IMR-90 (cell line): ENCODE data around the gene CNIH2. TPM values are rescaled to one million over a fixed set of nuclear protein-coding genes. Genes with fewer than 3 reads are reported as not detected.

Experiments
- ATAC-seq: fragments of 200-7000 bp; cut with Tn5 transposase; 2 replicates; pipeline ENCODE4 v1.9.1; 2020; ENCODE audit warnings: low read depth, mild to moderate bottlenecking, moderate library complexity
- BruUV-seq: library from RNA; stranded (reverse); fragments of 400-500 nt; replicated peaks from 2 replicates; lab custom pipeline; 2021; lab: Mats Ljungman, UMichigan
- CTCF ChIA-PET: fragments of 300-600 bp; formaldehyde crosslinking; extraction: SDS; loops from one replicate; lab custom pipeline; 2021; ENCODE audit warnings: antibody characterized with exemption; lab: Yijun Ruan, JAX
- POLR2A ChIA-PET: fragments of 300-600 bp; sonication (Branson Sonifier 250); formaldehyde crosslinking; loops from one replicate; lab custom pipeline; 2022; ENCODE audit warnings: antibody characterized with exemption; ENCODE audit not compliant: unreplicated experiment; lab: Charles Lee
- DNase-seq: peaks from one replicate; pipeline ENCODE4 v3.0.0; 2013
- H2AFZ ChIP-seq: replicated peaks from 2 replicates; pipeline ENCODE3; 2013; ENCODE audit warnings: low read length, mild to moderate bottlenecking; ENCODE audit not compliant: poor library complexity
- H2AK5ac ChIP-seq: 2 replicates; pipeline ENCODE4 v1.6.1; 2013; ENCODE audit warnings: low read depth, low read length, inconsistent platforms
- H2AK9ac ChIP-seq: replicated peaks from 2 replicates; pipeline ENCODE3; 2013; ENCODE audit warnings: mild to moderate bottlenecking, low read depth, low read length, moderate library complexity; ENCODE audit not compliant: poor library complexity
- H2BK120ac ChIP-seq: 2 replicates; pipeline ENCODE4 v1.6.1; 2013; ENCODE audit warnings: low read depth, low read length, inconsistent platforms
- H2BK15ac ChIP-seq: 3 replicates; pipeline ENCODE4 v1.6.1; 2013; ENCODE audit warnings: low read depth, low read length, inconsistent platforms
- H2BK20ac ChIP-seq: 2 replicates; pipeline ENCODE4 v1.6.1; 2013; ENCODE audit warnings: low read depth, mild to moderate bottlenecking, inconsistent platforms, low read length, moderate library complexity
- H2BK5ac ChIP-seq: 2 replicates; pipeline ENCODE4 v1.6.1; 2013; ENCODE audit warnings: mild to moderate bottlenecking, low read depth, low read length, inconsistent platforms; ENCODE audit not compliant: poor library complexity, severe bottlenecking
- H3K14ac ChIP-seq: replicated peaks from 2 replicates; pipeline ENCODE4 v1.6.1; 2013; ENCODE audit warnings: low read depth, low read length, inconsistent platforms
- H3K18ac ChIP-seq: 2 replicates; pipeline ENCODE4 v1.6.1; 2013; ENCODE audit warnings: low read depth, low read length, control low read depth
- H3K23ac ChIP-seq: 2 replicates; pipeline ENCODE4 v1.6.1; 2013; ENCODE audit warnings: low read depth, low read length, inconsistent platforms
- H3K27ac ChIP-seq: 2 replicates; pipeline ENCODE4 v1.5.1; 2013; ENCODE audit warnings: mild to moderate bottlenecking, control low read depth, low read length; ENCODE audit not compliant: insufficient read depth
- H3K27me3 ChIP-seq: 2 replicates; pipeline ENCODE4 v1.6.1; 2013; ENCODE audit warnings: low read length; ENCODE audit not compliant: control insufficient read depth, insufficient read depth
- H3K36me3 ChIP-seq: 2 replicates; pipeline ENCODE4 v1.6.1; 2013; ENCODE audit warnings: low read length, mixed read lengths; ENCODE audit not compliant: control insufficient read depth, insufficient read depth
- H3K4ac ChIP-seq: 2 replicates; pipeline ENCODE4 v1.6.1; 2013; ENCODE audit warnings: low read depth, low read length, inconsistent platforms
- H3K4me1 ChIP-seq: 2 replicates; pipeline ENCODE4 v1.6.1; 2013; ENCODE audit warnings: low read length, mixed read lengths; ENCODE audit not compliant: control insufficient read depth, insufficient read depth
- H3K4me2 ChIP-seq: 2 replicates; pipeline ENCODE4 v1.6.1; 2013; ENCODE audit warnings: low read depth, mild to moderate bottlenecking, control low read depth, low read length, moderate library complexity
- H3K4me3 ChIP-seq: 2 replicates; pipeline ENCODE4 v1.5.1; 2013; ENCODE audit warnings: low read depth, mild to moderate bottlenecking, control low read depth, low read length, moderate library complexity; ENCODE audit not compliant: insufficient read depth
- H3K56ac ChIP-seq: 2 replicates; pipeline ENCODE4 v1.6.1; 2013; ENCODE audit warnings: low read length, inconsistent platforms; ENCODE audit not compliant: insufficient read depth; ENCODE audit errors: extremely low read depth
- H3K79me1 ChIP-seq, 2 experiments: 2 replicates each; pipeline ENCODE4 v1.6.1; 2013; ENCODE audit warnings: low read length in 2 of 2, inconsistent platforms in 1 of 2, low read depth in 1 of 2
- H3K9ac ChIP-seq: 2 replicates; pipeline ENCODE4 v1.6.1; 2013; ENCODE audit warnings: low read depth, low read length, control low read depth
- H3K9me1 ChIP-seq: 2 replicates; pipeline ENCODE4 v1.6.1; 2013; ENCODE audit warnings: low read length, inconsistent platforms; ENCODE audit not compliant: insufficient read depth
- H3K9me3 ChIP-seq: 2 replicates; pipeline ENCODE4 v1.6.1; 2013; ENCODE audit warnings: low read length; ENCODE audit not compliant: control insufficient read depth, insufficient read depth
- H4K20me1 ChIP-seq: 2 replicates; pipeline ENCODE4 v1.6.1; 2013; ENCODE audit warnings: low read length, inconsistent platforms; ENCODE audit not compliant: insufficient read depth
- H4K5ac ChIP-seq: 2 replicates; pipeline ENCODE4 v1.6.1; 2013; ENCODE audit warnings: mild to moderate bottlenecking, low read depth, low read length, control low read depth
- H4K8ac ChIP-seq, 2 experiments: 2 replicates each; pipeline ENCODE4 v1.6.1; 2013; ENCODE audit warnings: low read depth in 2 of 2, low read length in 2 of 2, control low read depth in 1 of 2, inconsistent platforms in 1 of 2
- H4K91ac ChIP-seq: 2 replicates; pipeline ENCODE4 v1.6.1; 2013; ENCODE audit warnings: low read depth, low read length, inconsistent platforms; ENCODE audit not compliant: insufficient read depth
- BHLHE40 ChIP-seq: fragments of 150-350 bp; IDR thresholded peaks from 2 replicates; pipeline ENCODE4 v1.6.1; 2016; ENCODE audit warnings: mild to moderate bottlenecking, low read depth, low read length
- MAZ ChIP-seq: IDR thresholded peaks from 2 replicates; pipeline ENCODE4 v1.6.1; 2012; ENCODE audit warnings: low read depth, mild to moderate bottlenecking, low read length, improper control_type of control experiment, moderate library complexity, borderline replicate concordance
- MXI1 ChIP-seq: IDR thresholded peaks from 2 replicates; pipeline ENCODE4 v1.6.1; 2012; ENCODE audit warnings: low read depth, mild to moderate bottlenecking, low read length, moderate library complexity, borderline replicate concordance
- POLR2A ChIP-seq: IDR thresholded peaks from 2 replicates; pipeline ENCODE4 v1.6.1; 2012; ENCODE audit warnings: mild to moderate bottlenecking, low read depth, low read length
- RAD21 ChIP-seq: IDR thresholded peaks from 2 replicates; pipeline ENCODE4 v1.6.1; 2012; ENCODE audit warnings: low read length, improper control_type of control experiment
- WGBS, 2 experiments: methylation state at CpG; one replicate each; pipeline versions ENCODE4 v1.1.5 to v1.1.7; 2013; ENCODE audit warnings: missing lambda C conversion rate in 2 of 2; ENCODE audit not compliant: insufficient read length in 1 of 2; ENCODE audit errors: extremely low coverage in 2 of 2; 5-methylcytosine and 5-hydroxymethylcytosine counted together
- dilution Hi-C: fragments of 300-500 bp; cut with HindIII; formaldehyde crosslinking; loops from one replicate; pipeline ENCODE4 v1.14.3; 2018; ENCODE audit warnings: low sequenced_read_pairs; ENCODE audit not compliant: unreplicated experiment
- in situ Hi-C: fragments of 300-500 bp; cut with MboI; formaldehyde crosslinking; loops from 3 replicates; pipeline ENCODE4 v1.14.3; 2019; ENCODE audit warnings: low sequenced_read_pairs, inconsistent platforms, mixed read lengths
- intact Hi-C: fragments of 100-400 bp; cut with micrococcal nuclease; formaldehyde crosslinking; loops from 2 replicates; pipeline ENCODE4 v1.10.0; 2022
- polyA plus RNA-seq, 3 experiments: library from polyadenylated mRNA; depleted of rRNA; stranded (reverse); fragments of >200 nt; gene quantifications; 2 replicates each; pipeline ENCODE4 v1.2.3, GENCODE V29; 2012; ENCODE audit warnings: low replicate concordance in 1 of 3
- total RNA-seq: library from RNA; depleted of rRNA; stranded (reverse); fragments of >200 nt; gene quantifications from 2 replicates; pipeline ENCODE4 v1.2.3, GENCODE V29; 2012

The CNIH2 gene
- total and polyA plus RNA-seq, 2 of the 4 experiments (the other 2 are of a cell fraction) = 0.54 to 3.4 TPM

- DNase-seq = peak; percentile 99
- intact Hi-C loops (no loop called here), dilution Hi-C loops (no loop called here), in situ Hi-C loops (no loop called here)
- Histone ChIP-seq H2BK15ac (peak within 1 kb of the TSS; percentile 45; the same call in 1 of the 3 replicates), H3K4me3 (peak within 1 kb of the TSS; percentile 63), H2AK9ac (peak within 1 kb of the TSS; percentile 99), H3K18ac (peak within 1 kb of the TSS; percentile 74), H2BK120ac (peak within 1 kb of the TSS; percentile 67), H2AFZ (peak within 1 kb of the TSS; percentile 95), H2BK20ac (peak within 1 kb of the TSS; percentile 28; the same call in 1 of the 2 replicates), H3K23ac (peak within 1 kb of the TSS; percentile 90), H3K4me2 (peak within 1 kb of the TSS; percentile 90), H2BK5ac (peak within 1 kb of the TSS; percentile 97), H3K4me1 (peaks cover 4% of the 10 kb centered on the region; the same call in 1 of the 2 replicates), H4K20me1 (peaks cover 34% of the 10 kb centered on the region; the same call in 1 of the 2 replicates), H3K9ac (peak within 1 kb of the TSS; percentile 86), H3K79me1 (peaks cover 8 to 55% of the 10 kb centered on the region in 2 experiments), H3K14ac (peak within 1 kb of the TSS; percentile 95), H4K8ac (peak within 1 kb of the TSS; percentile 59 to 98), H2AK5ac (peak within 1 kb of the TSS; percentile 94), H3K27me3 (no peaks in the 10 kb centered on the region), H4K5ac (peak within 1 kb of the TSS; percentile 81), H3K56ac (peak within 1 kb of the TSS; percentile 91), H3K4ac (peak within 1 kb of the TSS; percentile 92), H4K91ac (peak within 1 kb of the TSS; percentile 94), H3K27ac (peak within 1 kb of the TSS; percentile 94), H3K9me1 (peaks cover 2% of the 10 kb centered on the region; the same call in 1 of the 2 replicates), H3K9me3 (no peaks in the 10 kb centered on the region), H3K36me3 (peaks cover 38% of the 10 kb centered on the region)
- WGBS, 2 experiments = 0% methylated on average over 39 of the region's 64 CpGs; no CpG with 5 or more reads in 1 of the 2 experiments
- ChIA-PET POLR2A (interaction anchor here (0.5 to 0.7 kb wide), 2 partner anchors 21 to 257 kb away, joined by 3 to 12 read pairs; partner anchors contain the start of gene YIF1A), CTCF (interaction anchor here (0.6 to 1.0 kb wide), 2 partner anchors 14 to 45 kb away, joined by 4 to 5 read pairs; no protein-coding TSS in a partner anchor)
- 0 out of 2 replicates have a peak, but pooled peaks have one; percentile 16 for TF ChIP-seq BHLHE40
- TF ChIP-seq MXI1 = peak; percentile 24; the same call in 1 of the 2 replicates
- peak; percentile 92; the same call in 1 of the 2 replicates for TF ChIP-seq MAZ
- no peak for TF ChIP-seq RAD21
- 0 out of 2 replicates have a peak, but pooled peaks have one; percentile 30 for TF ChIP-seq POLR2A
- ATAC-seq = peak; percentile 82
- BruUV-seq = no TSS peak
These were observed 9.6 kb upstream of the CNIH2 start, which contains the start of gene RAB1B for GRCh38 chr11:66268244-66268951. Gene RAB1B, plus strand, starts transcription at chr11:66268639. Its CDS starts 41 bp downstream, at chr11:66268680.
